SJSA1 (cell line): ENCODE measurements around the gene CD79A. TPM values are rescaled to one million over a fixed set of nuclear protein-coding genes. Genes with fewer than 3 reads are reported as not detected.

Experiments
- DNase-seq, 2 experiments: peaks; one replicate each; pipeline ENCODE4 v3.0.0-alpha.2; 2015 to 2020; ENCODE audit warnings: low spot score in 2 of 2, low read depth in 1 of 2
- H3K27ac ChIP-seq: fragments of 250-450 bp; sonication (Bioruptor Pico); 2 replicates; pipeline ENCODE4 v1.5.1; 2020; ENCODE audit warnings: mild to moderate bottlenecking, moderate library complexity
- H3K27me3 ChIP-seq: fragments of 250-450 bp; sonication (Bioruptor Pico); replicated peaks from 2 replicates; pipeline ENCODE4 v1.5.1; 2020; ENCODE audit warnings: mild to moderate bottlenecking, moderate library complexity
- H3K36me3 ChIP-seq: fragments of 250-450 bp; sonication (Bioruptor Pico); 2 replicates; pipeline ENCODE4 v1.5.1; 2020; ENCODE audit warnings: mild to moderate bottlenecking
- H3K4me1 ChIP-seq: fragments of 250-450 bp; sonication (Bioruptor Pico); replicated peaks from 2 replicates; pipeline ENCODE4 v1.6.1; 2021; ENCODE audit warnings: mild to moderate bottlenecking
- H3K4me3 ChIP-seq: fragments of 250-450 bp; sonication (Bioruptor Pico); 2 replicates; pipeline ENCODE4 v1.5.1; 2020; ENCODE audit warnings: mild to moderate bottlenecking
- H3K9me3 ChIP-seq: fragments of 250-450 bp; sonication (Bioruptor Pico); replicated peaks from 2 replicates; pipeline ENCODE4 v1.5.1; 2020; ENCODE audit warnings: mild to moderate bottlenecking
- total RNA-seq: library from RNA; depleted of rRNA; stranded (reverse); fragments of >200 nt; shearing (Covaris generic); gene quantifications from 2 replicates; pipeline ENCODE4 v1.2.3, GENCODE V29; 2014

CD79A gene
- total RNA-seq, 1 experiment from 2014 or later = 0.24 TPM

GRCh38 chr19:41897181-41897580 lies 20.1 kb downstream of the CD79A start:
- Histone ChIP-seq H3K9me3 (no peaks in the 10 kb centered on the region), H3K27me3 (no peaks in the 10 kb centered on the region), H3K36me3 (peaks cover 71% of the 10 kb centered on the region), H3K4me1 (no peaks in the 10 kb centered on the region), H3K4me3 (no peak overlapping the region), H3K27ac (no peak overlapping the region)
- DNase-seq = no peak

GRCh38 chr19:41897820-41898219 lies 20.7 kb downstream of the CD79A start:
- peaks cover 71% of the 10 kb centered on the region for H3K36me3 ChIP-seq
- no peaks in the 10 kb centered on the region for H3K4me1 ChIP-seq
- no peaks in the 10 kb centered on the region for H3K27me3 ChIP-seq
- H3K27ac ChIP-seq = no peak overlapping the region
- no peaks in the 10 kb centered on the region for H3K9me3 ChIP-seq
- DNase-seq = no peak
- no peak overlapping the region for H3K4me3 ChIP-seq

GRCh38 chr19:41898235-41898634 lies 21.2 kb downstream of the CD79A start:
- H3K4me1 ChIP-seq = no peaks in the 10 kb centered on the region
- H3K36me3 ChIP-seq = peaks cover 73% of the 10 kb centered on the region
- no peak overlapping the region for H3K27ac ChIP-seq
- H3K4me3 ChIP-seq = no peak overlapping the region
- no peaks in the 10 kb centered on the region for H3K27me3 ChIP-seq
- DNase-seq = no peak
- H3K9me3 ChIP-seq = no peaks in the 10 kb centered on the region

GRCh38 chr19:41901707-41902360 lies 24.8 kb downstream of the CD79A start:
- H3K27me3 ChIP-seq = no peaks in the 10 kb centered on the region
- H3K9me3 ChIP-seq = no peaks in the 10 kb centered on the region
- H3K4me3 ChIP-seq = no peak overlapping the region
- peaks cover 87% of the 10 kb centered on the region for H3K36me3 ChIP-seq
- DNase-seq = no peak
- no peaks in the 10 kb centered on the region for H3K4me1 ChIP-seq
- no peak overlapping the region for H3K27ac ChIP-seq

GRCh38 chr19:41902594-41902993 lies 25.5 kb downstream of the CD79A start:
- no peak for DNase-seq
- H3K27ac ChIP-seq = no peak overlapping the region
- no peaks in the 10 kb centered on the region for H3K9me3 ChIP-seq
- peaks cover 90% of the 10 kb centered on the region for H3K36me3 ChIP-seq
- no peaks in the 10 kb centered on the region for H3K27me3 ChIP-seq
- no peaks in the 10 kb centered on the region for H3K4me1 ChIP-seq
- no peak overlapping the region for H3K4me3 ChIP-seq

- no peaks in the 10 kb centered on the region for H3K27me3 ChIP-seq
- no peak overlapping the region for H3K4me3 ChIP-seq
- no peaks in the 10 kb centered on the region for H3K9me3 ChIP-seq
- no peak for DNase-seq
- H3K4me1 ChIP-seq = no peaks in the 10 kb centered on the region
- peaks cover 82% of the 10 kb centered on the region for H3K36me3 ChIP-seq
- no peak overlapping the region for H3K27ac ChIP-seq
Measured at GRCh38 chr19:41903193-41903953, 26.3 kb downstream of the CD79A start.

- no peaks in the 10 kb centered on the region for H3K4me1 ChIP-seq
- H3K4me3 ChIP-seq = no peak overlapping the region
- peaks cover 74% of the 10 kb centered on the region for H3K36me3 ChIP-seq
- DNase-seq = no peak
- H3K27ac ChIP-seq = no peak overlapping the region
- H3K9me3 ChIP-seq = no peaks in the 10 kb centered on the region
- no peaks in the 10 kb centered on the region for H3K27me3 ChIP-seq
Measured at GRCh38 chr19:41904118-41904870, 27.2 kb downstream of the CD79A start.

- no peaks in the 10 kb centered on the region for H3K9me3 ChIP-seq
- peaks cover 63% of the 10 kb centered on the region for H3K36me3 ChIP-seq
- DNase-seq = no peak
- no peak overlapping the region for H3K4me3 ChIP-seq
- H3K27me3 ChIP-seq = peaks cover 5% of the 10 kb centered on the region; the same call in 1 of the 2 replicates
- no peak overlapping the region for H3K27ac ChIP-seq
- no peaks in the 10 kb centered on the region for H3K4me1 ChIP-seq
Measured at GRCh38 chr19:41905273-41906002, 28.4 kb downstream of the CD79A start.

GRCh38 chr19:41906271-41906670 lies 29.2 kb downstream of the CD79A start:
- H3K27ac ChIP-seq = no peak overlapping the region
- peaks cover 57% of the 10 kb centered on the region for H3K36me3 ChIP-seq
- no peak overlapping the region for H3K4me3 ChIP-seq
- H3K27me3 ChIP-seq = peaks cover 12% of the 10 kb centered on the region
- no peaks in the 10 kb centered on the region for H3K4me1 ChIP-seq
- DNase-seq = no peak
- H3K9me3 ChIP-seq = no peaks in the 10 kb centered on the region

GRCh38 chr19:41906916-41907680 lies 30.0 kb downstream of the CD79A start:
- Histone ChIP-seq H3K27ac (no peak overlapping the region), H3K36me3 (peaks cover 49% of the 10 kb centered on the region), H3K27me3 (peaks cover 21% of the 10 kb centered on the region), H3K4me1 (no peaks in the 10 kb centered on the region), H3K9me3 (no peaks in the 10 kb centered on the region), H3K4me3 (no peak overlapping the region)
- no peak for DNase-seq

- no peaks in the 10 kb centered on the region for H3K9me3 ChIP-seq
- H3K36me3 ChIP-seq = peaks cover 39% of the 10 kb centered on the region
- H3K4me3 ChIP-seq = no peak overlapping the region
- peaks cover 28% of the 10 kb centered on the region for H3K27me3 ChIP-seq
- no peaks in the 10 kb centered on the region for H3K4me1 ChIP-seq
- no peak for DNase-seq
- no peak overlapping the region for H3K27ac ChIP-seq
Measured at GRCh38 chr19:41907994-41908615, 31.0 kb downstream of the CD79A start.

GRCh38 chr19:41908724-41909464 lies 31.8 kb downstream of the CD79A start:
- Histone ChIP-seq H3K4me3 (no peak overlapping the region), H3K9me3 (no peaks in the 10 kb centered on the region), H3K27ac (no peak overlapping the region), H3K27me3 (peaks cover 35% of the 10 kb centered on the region), H3K36me3 (peaks cover 31% of the 10 kb centered on the region), H3K4me1 (no peaks in the 10 kb centered on the region)
- DNase-seq = no peak
